ENCODE measurements around the gene CLIC4. TPM values are rescaled to one million over a fixed set of nuclear protein-coding genes. Genes with fewer than 3 reads are reported as not detected.

The CLIC4 gene
- total and polyA plus RNA-seq, 9 of the 15 experiments (the other 6 are each of a cell fraction or from before 2014, with no cell fraction given), result 16.0 to 67.5 (median 38.4) TPM

- peak; percentile 63; the same call in 1 of the 2 replicates for TF ChIP-seq NKRF (IDR thresholded peaks at IDR 0.05; ENCODE audit: borderline replicate concordance)
- TF ChIP-seq E2F4 (CRISPR knock-in tag; IDR thresholded peaks at IDR 0.05; ENCODE audit: low read depth), result no peak
- TF ChIP-seq, protein P1, sequence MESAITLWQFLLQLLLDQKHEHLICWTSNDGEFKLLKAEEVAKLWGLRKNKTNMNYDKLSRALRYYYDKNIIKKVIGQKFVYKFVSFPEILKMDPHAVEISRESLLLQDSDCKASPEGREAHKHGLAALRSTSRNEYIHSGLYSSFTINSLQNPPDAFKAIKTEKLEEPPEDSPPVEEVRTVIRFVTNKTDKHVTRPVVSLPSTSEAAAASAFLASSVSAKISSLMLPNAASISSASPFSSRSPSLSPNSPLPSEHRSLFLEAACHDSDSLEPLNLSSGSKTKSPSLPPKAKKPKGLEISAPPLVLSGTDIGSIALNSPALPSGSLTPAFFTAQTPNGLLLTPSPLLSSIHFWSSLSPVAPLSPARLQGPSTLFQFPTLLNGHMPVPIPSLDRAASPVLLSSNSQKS (CRISPR knock-in tag; IDR thresholded peaks at IDR 0.05), result no peak
- TF ChIP-seq KAT2B (IDR thresholded peaks at IDR 0.05; ENCODE audit: low read depth, low read length), result no peak
- no peak for TF ChIP-seq GABPB2 (CRISPR knock-in tag; conservative IDR thresholded peaks at IDR 0.05)
- peak; percentile 85 for TF ChIP-seq KLF16 (IDR thresholded peaks at IDR 0.05)
- TF ChIP-seq, protein P2, sequence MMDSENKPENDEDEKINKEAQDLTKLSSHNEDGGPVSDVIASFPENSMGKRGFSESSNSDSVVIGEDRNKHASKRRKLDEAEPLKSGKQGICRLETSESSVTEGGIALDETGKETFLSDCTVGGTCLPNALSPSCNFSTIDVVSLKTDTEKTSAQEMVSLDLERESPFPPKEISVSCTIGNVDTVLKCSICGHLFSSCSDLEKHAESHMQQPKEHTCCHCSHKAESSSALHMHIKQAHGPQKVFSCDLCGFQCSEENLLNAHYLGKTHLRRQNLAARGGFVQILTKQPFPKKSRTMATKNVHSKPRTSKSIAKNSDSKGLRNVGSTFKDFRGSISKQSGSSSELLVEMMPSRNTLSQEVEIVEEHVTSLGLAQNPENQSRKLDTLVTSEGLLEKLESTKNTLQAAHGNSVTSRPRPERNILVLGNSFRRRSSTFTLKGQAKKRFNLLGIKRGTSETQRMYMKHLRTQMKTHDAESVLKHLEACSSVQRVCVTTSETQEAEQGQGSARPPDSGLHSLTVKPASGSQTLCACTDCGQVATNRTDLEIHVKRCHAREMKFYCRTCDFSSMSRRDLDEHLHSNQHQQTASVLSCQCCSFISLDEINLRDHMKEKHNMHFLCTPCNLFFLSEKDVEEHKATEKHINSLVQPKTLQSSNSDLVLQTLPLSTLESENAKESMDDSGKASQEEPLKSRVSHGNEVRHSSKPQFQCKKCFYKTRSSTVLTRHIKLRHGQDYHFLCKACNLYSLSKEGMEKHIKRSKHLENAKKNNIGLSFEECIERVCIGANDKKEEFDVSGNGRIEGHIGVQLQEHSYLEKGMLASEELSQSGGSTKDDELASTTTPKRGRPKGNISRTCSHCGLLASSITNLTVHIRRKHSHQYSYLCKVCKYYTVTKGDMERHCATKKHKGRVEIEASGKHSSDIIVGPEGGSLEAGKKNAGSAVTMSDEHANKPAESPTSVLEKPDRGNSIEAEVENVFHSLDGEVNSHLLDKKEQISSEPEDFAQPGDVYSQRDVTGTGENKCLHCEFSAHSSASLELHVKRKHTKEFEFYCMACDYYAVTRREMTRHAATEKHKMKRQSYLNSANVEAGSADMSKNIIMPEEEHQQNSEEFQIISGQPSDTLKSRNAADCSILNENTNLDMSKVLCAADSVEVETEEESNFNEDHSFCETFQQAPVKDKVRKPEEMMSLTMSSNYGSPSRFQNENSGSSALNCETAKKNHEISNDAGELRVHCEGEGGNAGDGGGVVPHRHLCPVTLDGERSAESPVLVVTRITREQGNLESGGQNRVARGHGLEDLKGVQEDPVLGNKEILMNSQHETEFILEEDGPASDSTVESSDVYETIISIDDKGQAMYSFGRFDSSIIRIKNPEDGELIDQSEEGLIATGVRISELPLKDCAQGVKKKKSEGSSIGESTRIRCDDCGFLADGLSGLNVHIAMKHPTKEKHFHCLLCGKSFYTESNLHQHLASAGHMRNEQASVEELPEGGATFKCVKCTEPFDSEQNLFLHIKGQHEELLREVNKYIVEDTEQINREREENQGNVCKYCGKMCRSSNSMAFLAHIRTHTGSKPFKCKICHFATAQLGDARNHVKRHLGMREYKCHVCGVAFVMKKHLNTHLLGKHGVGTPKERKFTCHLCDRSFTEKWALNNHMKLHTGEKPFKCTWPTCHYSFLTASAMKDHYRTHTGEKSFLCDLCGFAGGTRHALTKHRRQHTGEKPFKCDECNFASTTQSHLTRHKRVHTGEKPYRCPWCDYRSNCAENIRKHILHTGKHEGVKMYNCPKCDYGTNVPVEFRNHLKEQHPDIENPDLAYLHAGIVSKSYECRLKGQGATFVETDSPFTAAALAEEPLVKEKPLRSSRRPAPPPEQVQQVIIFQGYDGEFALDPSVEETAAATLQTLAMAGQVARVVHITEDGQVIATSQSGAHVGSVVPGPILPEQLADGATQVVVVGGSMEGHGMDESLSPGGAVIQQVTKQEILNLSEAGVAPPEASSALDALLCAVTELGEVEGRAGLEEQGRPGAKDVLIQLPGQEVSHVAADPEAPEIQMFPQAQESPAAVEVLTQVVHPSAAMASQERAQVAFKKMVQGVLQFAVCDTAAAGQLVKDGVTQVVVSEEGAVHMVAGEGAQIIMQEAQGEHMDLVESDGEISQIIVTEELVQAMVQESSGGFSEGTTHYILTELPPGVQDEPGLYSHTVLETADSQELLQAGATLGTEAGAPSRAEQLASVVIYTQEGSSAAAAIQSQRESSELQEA (IDR thresholded peaks at IDR 0.05; ENCODE audit: low read depth), result no peak
- TF ChIP-seq CBX2 (IDR thresholded peaks at IDR 0.05; ENCODE audit: insufficient read depth, low read length, poor library complexity, severe bottlenecking), result peak; percentile 5
- TF ChIP-seq BRD9 (IDR thresholded peaks at IDR 0.05; ENCODE audit: low read depth, partially characterized antibody), result no peak
- TF ChIP-seq, protein P3, sequence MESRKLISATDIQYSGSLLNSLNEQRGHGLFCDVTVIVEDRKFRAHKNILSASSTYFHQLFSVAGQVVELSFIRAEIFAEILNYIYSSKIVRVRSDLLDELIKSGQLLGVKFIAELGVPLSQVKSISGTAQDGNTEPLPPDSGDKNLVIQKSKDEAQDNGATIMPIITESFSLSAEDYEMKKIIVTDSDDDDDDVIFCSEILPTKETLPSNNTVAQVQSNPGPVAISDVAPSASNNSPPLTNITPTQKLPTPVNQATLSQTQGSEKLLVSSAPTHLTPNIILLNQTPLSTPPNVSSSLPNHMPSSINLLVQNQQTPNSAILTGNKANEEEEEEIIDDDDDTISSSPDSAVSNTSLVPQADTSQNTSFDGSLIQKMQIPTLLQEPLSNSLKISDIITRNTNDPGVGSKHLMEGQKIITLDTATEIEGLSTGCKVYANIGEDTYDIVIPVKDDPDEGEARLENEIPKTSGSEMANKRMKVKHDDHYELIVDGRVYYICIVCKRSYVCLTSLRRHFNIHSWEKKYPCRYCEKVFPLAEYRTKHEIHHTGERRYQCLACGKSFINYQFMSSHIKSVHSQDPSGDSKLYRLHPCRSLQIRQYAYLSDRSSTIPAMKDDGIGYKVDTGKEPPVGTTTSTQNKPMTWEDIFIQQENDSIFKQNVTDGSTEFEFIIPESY (CRISPR knock-in tag; IDR thresholded peaks at IDR 0.05), result no peak; the same call in 1 of the 2 replicates
- peak; percentile 84 for TF ChIP-seq ZNF583 (CRISPR knock-in tag; IDR thresholded peaks at IDR 0.05)
- peak; percentile 63; the same call in 1 of the 2 replicates for TF ChIP-seq ZEB2 (IDR thresholded peaks at IDR 0.05)
Observed at GRCh38 chr1:24847995-24848881, 103.0 kb downstream of the CLIC4 start (continued).

All from K562 (cell line).